SKM-1 treated with dmso at 0.1 percent for 144 hours (cell line): ENCODE data around the gene POLD4.

Experiments used
- DNase-seq: peaks from one replicate; lab custom pipeline; 2025; ENCODE audit not compliant: unreplicated experiment; lab: John Stamatoyannopoulos, UW

Gene POLD4

DNA sequence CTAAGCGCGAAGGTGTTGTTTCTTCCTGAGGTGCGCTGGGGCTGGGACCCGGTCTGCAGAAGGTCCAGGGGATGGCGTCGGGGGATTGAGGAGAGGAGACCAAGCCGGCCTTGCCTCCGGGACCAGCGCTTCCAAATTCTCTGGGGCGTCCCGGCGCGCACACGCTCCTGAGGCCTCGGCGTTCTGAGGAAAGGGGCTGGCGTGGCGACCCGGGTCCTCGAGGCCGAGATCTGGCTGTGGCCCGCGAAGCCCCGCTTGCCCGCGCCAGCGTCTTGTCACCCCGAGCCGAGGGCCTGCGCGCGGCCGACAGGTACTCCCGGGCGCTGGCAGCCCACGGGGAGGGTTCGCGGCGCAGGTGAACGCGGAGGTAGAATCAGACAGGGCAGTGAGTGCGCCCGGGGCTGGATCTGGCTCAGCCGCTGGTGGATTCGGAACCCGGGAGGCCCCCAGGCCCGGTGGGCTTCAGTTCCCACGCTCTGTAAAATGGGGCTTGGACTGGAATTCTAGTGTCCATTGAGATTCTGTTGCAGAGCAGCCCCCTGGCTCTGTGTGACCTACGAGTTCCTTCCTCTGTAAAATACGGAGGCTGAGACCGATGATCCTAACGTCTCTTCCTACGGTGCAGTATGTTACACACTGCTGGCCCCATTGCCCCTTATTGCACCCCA lies 35.3 kb downstream of the POLD4 start:
- no peak for DNase-seq

GRCh38 chr11:67317205-67317887 lies 36.0 kb downstream of the POLD4 start:
- peak; percentile 90 for DNase-seq

DNA sequence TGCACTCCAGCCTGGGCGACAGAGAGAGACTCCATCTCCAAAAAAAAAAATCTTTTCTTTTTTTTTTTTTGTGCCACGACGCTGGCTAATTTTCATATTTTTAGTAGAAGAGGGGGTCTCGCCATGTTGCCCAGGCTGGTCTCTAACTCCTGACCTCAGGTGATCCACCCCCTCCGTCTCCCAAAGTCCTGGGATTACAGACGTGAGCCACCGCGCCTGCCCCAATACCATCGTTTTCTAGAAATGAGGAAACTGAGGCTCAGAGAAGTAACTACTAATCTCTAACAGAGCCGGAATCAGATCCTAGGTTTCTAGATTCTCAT lies 36.5 kb downstream of the POLD4 start:
- DNase-seq: no peak

GRCh38 chr11:67315325-67315909 lies 37.9 kb downstream of the POLD4 start:
- DNase-seq: no peak

GRCh38 chr11:67314218-67314617 lies 39.1 kb downstream of the POLD4 start:
- no peak for DNase-seq

DNA sequence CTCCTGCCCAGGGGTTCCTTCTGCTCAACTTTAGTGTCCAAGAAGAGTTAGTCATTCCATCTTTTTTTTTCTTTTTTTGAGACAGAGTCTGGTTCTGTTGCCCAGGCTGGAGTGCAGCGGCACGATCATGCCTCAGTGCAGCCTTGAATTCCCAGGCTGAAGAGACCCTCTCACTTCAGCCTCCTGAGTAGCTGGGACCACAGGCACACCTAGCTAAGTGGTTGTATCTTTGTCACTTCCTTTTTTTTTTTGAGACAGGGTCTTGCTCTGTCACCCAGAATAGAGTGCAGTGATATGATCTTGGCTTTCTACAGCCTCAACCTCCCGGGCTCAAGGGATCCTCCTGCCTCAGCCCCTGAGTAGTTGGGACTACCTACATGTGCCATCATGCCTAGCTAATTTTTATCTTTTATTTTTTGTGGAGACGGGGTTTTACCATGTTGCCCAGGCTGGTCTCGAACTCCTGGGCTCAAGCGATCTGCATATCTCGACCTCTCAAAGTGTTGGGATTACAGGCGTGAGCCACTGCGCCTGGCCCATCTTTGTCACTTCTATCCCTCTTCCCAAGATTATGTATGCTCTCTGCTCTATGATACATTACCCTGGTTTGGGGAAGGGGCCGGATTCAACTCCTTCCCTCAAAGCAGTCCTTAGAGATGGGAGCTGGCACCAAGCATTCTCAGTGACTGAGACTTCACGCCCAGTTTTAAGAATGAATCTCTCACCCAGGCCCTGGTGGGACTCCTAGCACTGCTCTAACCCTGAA lies 40.0 kb downstream of the POLD4 start:
- DNase-seq: no peak

DNA sequence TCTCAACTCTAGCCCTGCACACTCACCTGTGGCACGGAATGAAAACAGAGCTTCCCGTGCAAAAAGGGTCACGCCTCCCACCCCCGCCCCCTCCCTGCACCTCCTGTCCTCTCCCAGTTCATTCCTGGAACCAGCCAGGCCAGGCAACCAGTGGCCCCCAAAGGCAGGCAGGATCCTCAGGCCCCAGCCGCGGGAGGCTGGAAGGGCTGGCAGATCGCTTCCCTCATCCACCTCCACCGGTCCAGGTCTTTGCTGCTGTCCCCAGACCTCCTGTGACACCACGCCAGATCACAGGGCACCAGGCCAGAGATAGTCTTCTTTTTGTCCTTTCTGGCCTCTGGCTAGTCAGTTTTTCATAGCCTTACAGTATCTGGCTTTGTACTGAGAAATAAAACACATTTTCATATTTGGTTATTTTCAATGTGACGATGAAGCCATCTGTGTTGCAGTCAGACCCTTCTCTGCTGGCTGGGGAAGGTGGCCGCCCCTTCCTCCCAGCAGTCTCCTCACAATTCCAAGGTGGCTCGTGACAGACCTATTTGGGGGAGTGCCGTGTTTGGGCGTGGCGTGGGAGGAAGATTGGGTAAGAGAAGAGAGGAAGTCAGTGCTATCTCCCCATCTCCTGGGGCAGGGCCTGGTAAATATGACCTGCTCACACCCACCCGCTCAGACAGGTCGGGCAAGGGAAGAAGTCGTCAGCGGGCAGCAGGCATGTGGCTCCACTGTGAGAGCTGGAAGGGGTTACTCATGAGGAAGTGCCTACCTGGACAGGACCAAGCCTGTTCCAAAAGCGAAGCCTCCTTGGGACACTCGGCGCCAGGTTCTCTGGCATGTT lies 40.9 kb downstream of the POLD4 start:
- DNase-seq: peak; percentile 66

DNA sequence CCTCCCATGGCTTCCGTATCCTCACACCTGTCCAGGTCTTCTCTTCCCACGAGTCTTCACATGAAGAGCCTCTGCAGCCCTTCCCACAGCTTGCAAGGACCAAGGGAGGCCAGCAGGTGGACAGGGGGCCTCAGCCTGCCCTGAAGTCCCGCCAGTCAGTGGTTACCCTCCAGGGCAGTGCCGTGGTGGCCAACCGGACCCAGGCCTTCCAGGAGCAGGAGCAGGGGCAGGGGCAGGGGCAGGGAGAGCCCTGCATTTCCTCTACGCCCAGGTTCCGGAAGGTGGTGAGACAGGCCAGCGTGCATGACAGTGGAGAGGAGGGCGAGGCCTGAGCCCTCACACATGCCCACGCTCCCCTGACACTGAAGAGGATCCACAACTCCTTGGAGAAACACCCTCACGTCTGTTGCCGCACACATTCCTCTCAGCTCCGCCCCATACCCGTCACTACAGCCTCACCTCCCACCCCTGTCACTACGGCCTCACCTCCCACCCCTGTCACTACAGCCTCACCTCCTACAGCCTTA lies 41.7 kb downstream of the POLD4 start:
- DNase-seq: no peak

- DNase-seq: no peak
Observed at GRCh38 chr11:67311051-67311555, 42.2 kb downstream of the POLD4 start.

DNA sequence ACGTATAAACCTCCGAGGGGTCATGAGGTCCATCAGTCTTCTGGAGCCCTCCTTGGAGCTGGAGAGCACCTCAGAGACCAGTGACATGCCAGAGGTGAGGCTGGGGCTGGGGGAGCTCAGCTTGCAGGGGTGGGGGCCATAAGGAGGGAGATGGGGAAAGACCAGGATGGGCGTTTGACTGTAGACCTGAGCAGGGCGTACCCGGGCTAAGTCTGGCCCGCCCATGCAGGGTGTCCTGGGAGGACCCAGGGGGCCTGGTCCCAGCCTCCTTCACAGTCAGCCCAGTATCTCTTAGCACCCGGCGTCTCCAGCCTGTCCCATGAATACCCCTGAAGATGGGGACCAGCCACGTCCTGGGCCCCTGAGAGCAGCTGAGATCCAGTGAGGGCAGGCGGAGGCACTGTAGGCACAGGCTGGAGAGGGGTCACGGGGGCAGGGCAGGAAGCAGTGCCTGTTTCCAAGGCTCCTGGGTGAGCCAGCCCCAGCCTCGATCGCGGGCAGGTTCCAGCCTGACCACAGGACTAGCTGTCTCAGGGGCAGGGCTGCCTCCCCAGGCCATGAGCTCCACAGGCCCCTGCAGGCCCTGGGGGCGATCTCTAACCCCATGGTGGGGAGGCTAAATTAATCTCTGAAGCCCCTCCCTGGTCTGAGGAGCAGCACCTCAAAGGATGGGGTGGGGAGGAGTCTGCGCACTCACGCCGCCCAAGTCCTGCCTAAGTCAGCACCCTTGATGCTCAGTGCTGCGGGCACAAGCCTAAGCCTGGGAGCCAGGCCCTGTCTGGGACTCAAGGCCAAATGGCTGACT lies 42.9 kb downstream of the POLD4 start:
- no peak for DNase-seq

DNA sequence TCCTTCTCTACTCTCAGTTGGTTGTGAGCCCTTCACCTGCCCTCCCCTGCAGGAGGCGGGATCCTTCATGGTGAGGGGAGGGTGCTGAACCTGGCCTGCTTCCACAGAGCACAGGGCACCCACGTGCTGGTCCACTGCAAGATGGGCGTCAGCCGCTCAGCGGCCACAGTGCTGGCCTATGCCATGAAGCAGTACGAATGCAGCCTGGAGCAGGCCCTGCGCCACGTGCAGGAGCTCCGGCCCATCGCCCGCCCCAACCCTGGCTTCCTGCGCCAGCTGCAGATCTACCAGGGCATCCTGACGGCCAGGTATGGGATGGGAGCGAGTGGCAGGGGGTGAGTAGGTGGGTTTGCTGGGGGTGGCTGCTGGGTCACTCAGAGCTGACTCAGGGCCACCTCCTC lies 43.7 kb downstream of the POLD4 start:
- no peak for DNase-seq

DNA sequence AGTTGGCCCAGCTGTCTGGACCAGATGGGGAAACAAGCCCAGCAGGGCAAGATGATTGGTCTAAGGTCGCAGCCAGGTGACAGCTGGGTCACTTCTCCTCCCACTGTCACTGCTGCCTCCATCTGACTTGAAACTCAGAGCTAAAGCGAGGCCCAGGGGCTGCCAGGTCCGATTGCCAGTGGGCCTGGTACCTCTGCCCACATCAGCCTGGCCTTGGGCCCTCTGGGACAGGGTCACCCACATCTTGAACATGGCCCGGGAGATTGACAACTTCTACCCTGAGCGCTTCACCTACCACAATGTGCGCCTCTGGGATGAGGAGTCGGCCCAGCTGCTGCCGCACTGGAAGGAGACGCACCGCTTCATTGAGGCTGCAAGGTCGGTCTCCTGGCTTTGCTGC lies 44.2 kb downstream of the POLD4 start:
- no peak for DNase-seq

- DNase-seq: no peak
Observed at GRCh38 chr11:67308031-67308866, 45.1 kb downstream of the POLD4 start.

- DNase-seq: no peak
Observed at GRCh38 chr11:67307545-67308001, 45.8 kb downstream of the POLD4 start.

DNA sequence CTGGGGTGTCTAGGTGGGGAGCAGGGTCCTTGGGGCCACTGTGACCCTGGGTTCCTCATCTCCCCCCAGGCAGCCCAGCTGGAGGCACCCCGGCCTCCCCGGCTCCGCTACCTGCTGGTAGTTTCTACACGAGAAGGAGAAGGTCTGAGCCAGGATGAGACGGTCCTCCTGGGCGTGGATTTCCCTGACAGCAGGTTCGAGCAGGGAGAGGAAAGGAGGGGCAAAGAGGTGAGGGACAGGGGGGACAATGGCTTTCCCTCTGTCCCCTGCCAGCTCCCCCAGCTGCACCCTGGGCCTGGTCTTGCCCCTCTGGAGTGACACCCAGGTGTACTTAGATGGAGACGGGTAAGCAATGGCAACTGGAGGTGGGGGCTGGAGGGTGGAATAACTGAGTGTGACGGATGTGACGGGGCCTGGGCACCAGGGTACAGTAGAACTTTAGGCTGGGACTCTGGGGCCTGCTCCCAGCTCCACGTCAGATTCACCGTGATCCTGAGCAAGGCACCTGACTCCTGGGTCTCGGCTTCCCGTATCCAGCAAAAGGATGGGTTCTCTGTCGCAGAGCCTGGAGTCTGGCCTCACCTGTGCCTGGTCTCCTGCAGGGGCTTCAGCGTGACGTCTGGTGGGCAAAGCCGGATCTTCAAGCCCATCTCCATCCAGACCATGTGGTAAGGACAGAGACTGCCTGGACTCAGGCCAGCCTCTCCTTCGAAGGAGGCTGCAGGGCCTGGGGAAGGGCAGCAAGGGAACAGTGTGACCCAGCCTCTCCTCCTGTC lies 46.4 kb downstream of the POLD4 start:
- DNase-seq: no peak

GRCh38 chr11:67304511-67305113 lies 48.7 kb downstream of the POLD4 start:
- DNase-seq: no peak

DNA sequence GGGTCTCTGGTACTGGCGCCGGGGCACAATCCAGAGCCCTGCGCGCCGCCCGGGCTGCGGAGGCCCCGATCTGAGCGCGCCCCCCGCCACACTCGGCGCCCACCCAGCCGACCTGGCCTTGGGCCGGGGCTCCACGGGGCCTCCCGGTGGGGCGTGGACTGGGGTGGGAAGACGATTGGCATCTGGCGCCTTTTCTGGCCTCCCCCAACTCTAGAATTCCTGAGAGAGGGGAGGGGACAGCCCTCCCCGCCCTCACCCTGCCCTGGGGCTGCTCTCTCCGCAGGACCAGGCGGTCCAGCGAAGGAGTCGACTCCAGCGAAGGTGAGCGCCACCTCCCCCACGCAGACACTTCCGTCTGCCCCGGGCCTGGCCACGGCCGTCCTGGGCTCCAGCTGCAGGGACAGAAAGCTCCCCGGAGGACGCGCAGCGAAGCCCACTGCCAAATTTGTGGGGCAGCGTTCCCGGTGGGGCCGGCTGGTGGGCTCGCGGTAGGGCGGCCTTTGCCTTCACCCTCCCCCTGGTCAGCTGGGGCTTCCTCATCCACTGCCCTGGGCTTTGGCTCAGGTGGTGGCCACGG lies 49.4 kb downstream of the POLD4 start:
- no peak for DNase-seq
